ENCODE results near the gene TAGLN2. TPM values are rescaled to one million over a fixed set of nuclear protein-coding genes. Genes with fewer than 3 reads are reported as not detected.
A peak's percentile ranks its signal among the peaks of the same experiment; 100 is the strongest.

The TAGLN2 gene
- total RNA-seq, 1 experiment from 2014 or later, result 651 TPM

GRCh38 chr1:159877695-159878444 lies 47.4 kb downstream of the TAGLN2 start:
- peak; percentile 25 for DNase-seq (ENCODE audit: low read depth)

DNA sequence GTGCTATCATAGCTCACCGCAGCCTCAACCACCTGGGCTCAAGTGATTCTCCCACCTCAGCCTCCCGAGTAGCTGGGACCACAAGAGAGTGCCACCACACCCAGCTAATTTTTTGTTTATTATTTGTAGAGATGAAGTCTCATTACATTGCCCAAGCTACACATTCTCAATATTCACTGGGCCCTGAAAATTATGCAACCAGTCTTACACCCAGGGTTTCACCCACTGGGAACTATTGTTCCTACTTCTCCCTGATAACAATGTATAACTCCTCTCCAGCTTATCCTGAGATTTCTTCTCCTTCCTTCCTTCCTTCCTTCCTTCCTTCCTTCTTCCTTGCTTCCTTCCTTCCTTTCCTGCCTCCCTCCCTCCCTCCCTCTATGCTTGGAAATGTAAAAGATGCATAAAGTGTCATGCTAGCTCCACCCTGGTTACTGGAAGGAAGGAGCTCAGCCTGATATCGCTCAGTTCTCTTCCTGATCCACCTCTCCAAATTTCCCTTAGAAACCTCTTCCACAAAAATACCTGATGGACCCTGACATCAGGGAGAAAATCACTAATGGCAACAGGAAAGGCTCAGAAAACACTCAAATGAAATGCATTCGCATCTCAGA lies 51.7 kb downstream of the TAGLN2 start:
- DNase-seq (ENCODE audit: low read depth), result no peak

GRCh38 chr1:159872891-159873290 lies 52.4 kb downstream of the TAGLN2 start:
- DNase-seq (ENCODE audit: low read depth), result no peak

DNA sequence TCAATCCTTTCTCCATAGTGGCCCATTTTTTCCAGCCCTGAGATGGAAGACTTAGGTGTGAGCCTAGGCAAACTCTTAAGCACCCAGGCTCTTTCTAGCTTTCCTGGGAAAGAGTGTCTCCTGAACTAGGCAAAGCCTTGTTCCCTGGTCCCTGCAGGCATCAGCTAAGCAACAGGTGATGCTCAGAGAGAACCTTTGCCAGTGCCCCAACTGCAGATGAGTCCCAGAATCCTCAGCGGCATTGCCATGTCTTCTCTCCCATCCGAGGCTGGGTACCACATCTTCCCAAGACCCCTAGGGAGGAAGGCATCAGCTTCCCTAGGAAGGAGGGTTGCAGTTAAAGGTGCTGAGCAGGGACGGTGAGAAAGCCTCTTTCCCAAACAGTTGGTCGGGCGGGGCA lies 54.6 kb downstream of the TAGLN2 start:
- no peak for DNase-seq (ENCODE audit: low read depth)

GRCh38 chr1:159869607-159870006 lies 55.7 kb downstream of the TAGLN2 start:
- no peak for DNase-seq (ENCODE audit: low read depth)

DNA sequence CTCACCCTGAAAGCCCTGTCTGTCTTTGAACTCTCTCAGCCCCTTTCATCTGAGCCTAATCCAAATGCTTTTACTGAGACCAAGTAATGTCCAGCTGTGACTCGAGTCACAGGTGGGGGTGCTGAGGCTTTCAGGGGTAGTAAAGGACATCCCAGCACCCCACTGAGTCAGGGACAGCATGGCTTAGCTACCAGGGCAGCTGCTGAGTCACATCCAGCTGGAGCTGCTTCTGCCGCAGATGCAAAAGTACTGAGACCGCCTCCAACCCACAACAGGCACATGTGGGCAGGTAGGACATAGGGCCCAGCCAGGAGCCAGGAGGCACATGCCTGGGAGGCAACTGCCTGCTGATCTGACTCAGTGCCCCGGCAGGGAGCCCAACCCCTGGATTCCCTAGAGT lies 56.1 kb downstream of the TAGLN2 start:
- DNase-seq (ENCODE audit: low read depth), result peak; percentile 90

DNA sequence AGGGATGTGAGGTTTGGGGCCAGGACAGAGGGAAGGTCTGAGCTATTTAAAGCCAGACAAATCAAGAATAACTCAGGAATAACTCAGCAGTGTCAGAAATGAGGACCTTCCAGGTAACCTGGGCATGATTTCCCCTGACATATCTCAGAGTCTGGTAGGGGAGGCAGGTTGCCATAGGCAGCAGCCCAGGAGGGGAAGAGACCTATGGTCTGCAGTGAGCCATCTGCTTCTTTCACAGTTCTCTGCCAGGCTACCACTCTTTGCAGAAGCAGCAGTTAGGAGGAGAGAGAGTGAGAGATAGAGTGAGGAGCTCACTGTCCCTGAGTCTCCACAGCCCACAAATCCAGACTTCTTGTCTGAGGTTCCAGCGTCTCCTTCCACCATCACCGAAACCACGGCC lies 56.5 kb downstream of the TAGLN2 start:
- no peak for DNase-seq (ENCODE audit: low read depth)

Other genes starting within 250 kb of the TAGLN2 start
- gene CRP, start 210.9 kb downstream of the TAGLN2 start, total RNA-seq (2014; rRNA removed; shearing (Covaris generic)), result not detected in 2 replicates
- 1.2 TPM in 1 of 2 replicates, not detected in the other for gene DUSP23, start 144.5 kb downstream of the TAGLN2 start, total RNA-seq (2014; rRNA removed; shearing (Covaris generic))
- gene FCRL6, start 123.1 kb downstream of the TAGLN2 start, total RNA-seq (2014; rRNA removed; shearing (Covaris generic)), result not detected in 2 replicates
- 0.18 and 0.63 TPM in 2 replicates for gene SLAMF8, start 98.6 kb downstream of the TAGLN2 start, total RNA-seq (2014; rRNA removed; shearing (Covaris generic))
- not detected in 2 replicates for gene VSIG8, start 62.9 kb downstream of the TAGLN2 start, total RNA-seq (2014; rRNA removed; shearing (Covaris generic))
- gene CFAP45, start 25.3 kb downstream of the TAGLN2 start, total RNA-seq (2014; rRNA removed; shearing (Covaris generic)), result 0.46 and 1.7 TPM in 2 replicates
- 1.7 and 2.7 TPM in 2 replicates for gene IGSF9, start 20.1 kb upstream of the TAGLN2 start, total RNA-seq (2014; rRNA removed; shearing (Covaris generic))
- gene SLAMF9, start 28.7 kb upstream of the TAGLN2 start, total RNA-seq (2014; rRNA removed; shearing (Covaris generic)), result 0.77 TPM in 1 of 2 replicates, not detected in the other
- gene PIGM, start 106.5 kb upstream of the TAGLN2 start, total RNA-seq (2014; rRNA removed; shearing (Covaris generic)), result 5.2 and 5.3 TPM in 2 replicates
- gene KCNJ10, start 144.7 kb upstream of the TAGLN2 start, total RNA-seq (2014; rRNA removed; shearing (Covaris generic)), result under 0.01 TPM in 1 of 2 replicates, not detected in the other
- not detected in 2 replicates for gene KCNJ9, start 156.0 kb upstream of the TAGLN2 start, total RNA-seq (2014; rRNA removed; shearing (Covaris generic))
- gene IGSF8, start 173.1 kb upstream of the TAGLN2 start, total RNA-seq (2014; rRNA removed; shearing (Covaris generic)), result 26.0 and 27.6 TPM in 2 replicates
- not detected in 2 replicates for gene ATP1A2, start 190.3 kb upstream of the TAGLN2 start, total RNA-seq (2014; rRNA removed; shearing (Covaris generic))
- gene ATP1A4, start 226.1 kb upstream of the TAGLN2 start, total RNA-seq (2014; rRNA removed; shearing (Covaris generic)), result not detected in 2 replicates

All from Daoy (cell line).